Measurements from ENCODE around the gene HTR3C. TPM values are rescaled to one million over a fixed set of nuclear protein-coding genes. Genes with fewer than 3 reads are reported as not detected.

The HTR3C gene
- polyA plus RNA-seq, 1 experiment: not detected

GRCh38 chr3:184008161-184008560 is 44.7 kb upstream of the HTR3C start:
- no peak for DNase-seq (ENCODE audit: low read depth)
- Histone ChIP-seq H3K4me3 (ENCODE audit: low read depth, low read length) (no peak overlapping the region), H3K36me3 (ENCODE audit: control insufficient read depth, insufficient read depth, low read length) (0 out of 2 replicates have a peak, but pooled peaks cover 1% of the 10 kb centered on the region), H3K27me3 (ENCODE audit: control insufficient read depth, insufficient read depth, low read length) (no peaks in the 10 kb centered on the region)
- POLR2A ChIA-PET: no interaction called here
- CTCF ChIA-PET: interaction anchor here (2.4 to 2.6 kb wide), 2 partner anchors 8 to 10 kb away, joined by 8 to 11 read pairs; partner anchors contain the start of gene ABCC5
- TF ChIP-seq CTCF (IDR thresholded peaks at IDR 0.05; ENCODE audit: insufficient read depth, low read depth, low read length): no peak

- H3K4me3 ChIP-seq (ENCODE audit: low read depth, low read length): no peak overlapping the region
- no peak for DNase-seq (ENCODE audit: low read depth)
- H3K27me3 ChIP-seq (ENCODE audit: control insufficient read depth, insufficient read depth, low read length): no peaks in the 10 kb centered on the region
- no peak for TF ChIP-seq CTCF (IDR thresholded peaks at IDR 0.05; ENCODE audit: insufficient read depth, low read depth, low read length)
- POLR2A ChIA-PET: no interaction called here
- CTCF ChIA-PET: no interaction called here
- 0 out of 2 replicates have a peak, but pooled peaks cover 1% of the 10 kb centered on the region for H3K36me3 ChIP-seq (ENCODE audit: control insufficient read depth, insufficient read depth, low read length)
Measured at GRCh38 chr3:184011230-184011876, 41.5 kb upstream of the HTR3C start.

- DNase-seq (ENCODE audit: low read depth): no peak
Measured at GRCh38 chr3:184011937-184012889, 40.6 kb upstream of the HTR3C start.

GRCh38 chr3:184015381-184016019 is 37.3 kb upstream of the HTR3C start:
- no peak for DNase-seq (ENCODE audit: low read depth)
- no peak for TF ChIP-seq CTCF (IDR thresholded peaks at IDR 0.05; ENCODE audit: insufficient read depth, low read depth, low read length)

More at GRCh38 chr3:184011937-184012889, 40.6 kb upstream of the HTR3C start:
- Histone ChIP-seq H3K27me3 (ENCODE audit: control insufficient read depth, insufficient read depth, low read length) (no peaks in the 10 kb centered on the region), H3K4me3 (ENCODE audit: low read depth, low read length) (no peak overlapping the region), H3K36me3 (ENCODE audit: control insufficient read depth, insufficient read depth, low read length) (0 out of 2 replicates have a peak, but pooled peaks cover 1% of the 10 kb centered on the region)
- CTCF ChIA-PET: no interaction called here
- TF ChIP-seq CTCF (IDR thresholded peaks at IDR 0.05; ENCODE audit: insufficient read depth, low read depth, low read length): no peak
- POLR2A ChIA-PET: no interaction called here

More at GRCh38 chr3:184015381-184016019, 37.3 kb upstream of the HTR3C start:
- no peaks in the 10 kb centered on the region for H3K36me3 ChIP-seq (ENCODE audit: control insufficient read depth, insufficient read depth, low read length)
- POLR2A ChIA-PET: interaction anchor here (0.5 to 0.6 kb wide), 2 partner anchors 119 to 328 kb away, joined by 3 to 8 read pairs; no protein-coding TSS in a partner anchor
- CTCF ChIA-PET: interaction anchor here (0.8 to 5.5 kb wide), 8 partner anchors 33 to 540 kb away, joined by 3 to 67 read pairs (median 4); no protein-coding TSS in a partner anchor
- H3K27me3 ChIP-seq (ENCODE audit: control insufficient read depth, insufficient read depth, low read length): no peaks in the 10 kb centered on the region
- no peak overlapping the region for H3K4me3 ChIP-seq (ENCODE audit: low read depth, low read length)
